Stimulated activated CD8-positive, alpha-beta memory T cell treated with anti-CD3 and anti-CD28 coated beads, Interleukin-4, amount 100 ng/mL, for 24 hours (primary cell): ENCODE results near the gene HDAC4.
"Not testable (repeated sequence)": the region's sequence is repeated elsewhere in the genome, so short reads cannot be mapped to it uniquely, and the experiment has no call there.

Experiments
- DNase-seq: peaks from one replicate; pipeline ENCODE4 v3.0.0-alpha.2; 2020; ENCODE audit warnings: low read depth

The HDAC4 gene

GRCh38 chr2:239046822-239047221 lies 354.0 kb downstream of the HDAC4 start:
- no peak for DNase-seq

- no peak for DNase-seq
Observed at GRCh38 chr2:239044336-239044735, 356.5 kb downstream of the HDAC4 start.

- no peak for DNase-seq
Observed at GRCh38 chr2:239043326-239043725, 357.5 kb downstream of the HDAC4 start.

GRCh38 chr2:239042551-239043320 lies 358.1 kb downstream of the HDAC4 start:
- no peak for DNase-seq

- DNase-seq, result no peak
Observed at GRCh38 chr2:239042046-239042445, 358.8 kb downstream of the HDAC4 start.

- no peak for DNase-seq
Observed at GRCh38 chr2:239041062-239041461, 359.8 kb downstream of the HDAC4 start.

GRCh38 chr2:239040152-239040761 lies 360.6 kb downstream of the HDAC4 start:
- DNase-seq, result no peak

GRCh38 chr2:239039479-239039861 lies 361.4 kb downstream of the HDAC4 start:
- DNase-seq, result no peak

- no peak for DNase-seq
Observed at GRCh38 chr2:239038773-239039478, 361.9 kb downstream of the HDAC4 start.

GRCh38 chr2:239038284-239038683 lies 362.5 kb downstream of the HDAC4 start:
- DNase-seq, result not testable (repeated sequence)

- no peak for DNase-seq
Observed at GRCh38 chr2:239037559-239037910, 363.3 kb downstream of the HDAC4 start.

GRCh38 chr2:239036819-239037558 lies 363.8 kb downstream of the HDAC4 start:
- DNase-seq, result no peak

- DNase-seq, result no peak
Observed at GRCh38 chr2:239035997-239036731, 364.7 kb downstream of the HDAC4 start.

- peak; percentile 36 for DNase-seq
Observed at GRCh38 chr2:239035361-239035814, 365.4 kb downstream of the HDAC4 start.

- DNase-seq, result no peak
Observed at GRCh38 chr2:239034561-239035341, 366.1 kb downstream of the HDAC4 start.

- no peak for DNase-seq
Observed at GRCh38 chr2:239033801-239034560, 366.8 kb downstream of the HDAC4 start.

- no peak for DNase-seq
Observed at GRCh38 chr2:239029958-239030357, 370.9 kb downstream of the HDAC4 start.

GRCh38 chr2:239028253-239028619 lies 372.6 kb downstream of the HDAC4 start:
- DNase-seq, result no peak

- DNase-seq, result no peak
Observed at GRCh38 chr2:239027391-239028252, 373.2 kb downstream of the HDAC4 start.
